ENCODE measurements around the gene RBMS2. TPM values are rescaled to one million over a fixed set of nuclear protein-coding genes. Genes with fewer than 3 reads are reported as not detected.
A peak's percentile ranks its signal among the peaks of the same experiment; 100 is the strongest.

The RBMS2 gene
- total RNA-seq, 2 experiments from 2014 or later, result 4.2 to 4.4 TPM

DNA sequence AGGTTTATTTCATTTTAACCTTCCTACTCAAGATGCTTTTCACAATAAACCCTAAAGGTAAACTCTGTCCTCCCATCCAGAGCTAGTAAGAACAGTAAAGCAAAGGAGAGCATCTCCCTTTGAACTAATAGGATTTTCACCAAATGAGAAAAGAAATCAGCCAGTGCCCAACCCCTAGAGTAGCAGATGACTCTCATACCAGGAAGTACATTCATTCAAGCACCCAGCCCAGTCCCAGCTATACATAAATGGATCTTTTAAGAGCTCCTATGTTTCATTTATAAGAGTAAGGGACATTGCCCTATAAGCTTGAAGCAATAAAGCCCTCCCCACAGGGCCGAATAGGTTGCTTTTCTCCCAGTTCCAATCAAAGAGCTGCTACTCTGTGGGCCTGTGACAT, 100.9 kb downstream of the RBMS2 start:
- Mint-ChIP-seq H3K36me3 (peaks cover 26% of the 10 kb centered on the region), H3K4me3 (no peak overlapping the region), H3K27ac (peak overlapping the region; percentile 4), H3K27me3 (no peaks in the 10 kb centered on the region), H3K4me1 (peaks cover 52% of the 10 kb centered on the region), H3K9me3 (no peaks in the 10 kb centered on the region)
- DNase-seq, result no peak

DNA sequence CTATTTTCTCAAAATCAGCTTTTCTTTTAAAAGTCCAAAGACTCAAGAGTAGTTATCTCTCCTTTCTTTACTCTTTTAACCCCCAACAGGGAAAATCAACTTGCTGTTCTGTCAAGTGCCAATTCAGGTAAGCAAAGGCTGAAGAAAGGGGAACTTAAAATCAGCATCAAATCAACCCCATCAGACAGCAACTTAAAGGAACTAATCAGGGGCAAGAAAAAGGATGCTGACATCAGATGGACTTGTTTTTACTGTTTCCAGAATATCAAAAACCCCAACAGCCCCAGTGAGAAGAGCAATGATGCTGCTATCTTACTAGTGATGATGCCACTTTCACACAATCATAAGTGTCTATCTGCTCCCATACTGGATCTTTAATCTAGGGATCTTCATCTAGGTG, 105.1 kb downstream of the RBMS2 start:
- H3K27me3 Mint-ChIP-seq, result no peaks in the 10 kb centered on the region
- H3K9me3 Mint-ChIP-seq, result no peaks in the 10 kb centered on the region
- peak overlapping the region; percentile 66 for H3K27ac Mint-ChIP-seq
- peaks cover 67% of the 10 kb centered on the region for H3K4me1 Mint-ChIP-seq
- H3K4me3 Mint-ChIP-seq, result no peak overlapping the region
- no peak for DNase-seq
- H3K36me3 Mint-ChIP-seq, result peaks cover 24% of the 10 kb centered on the region

DNA sequence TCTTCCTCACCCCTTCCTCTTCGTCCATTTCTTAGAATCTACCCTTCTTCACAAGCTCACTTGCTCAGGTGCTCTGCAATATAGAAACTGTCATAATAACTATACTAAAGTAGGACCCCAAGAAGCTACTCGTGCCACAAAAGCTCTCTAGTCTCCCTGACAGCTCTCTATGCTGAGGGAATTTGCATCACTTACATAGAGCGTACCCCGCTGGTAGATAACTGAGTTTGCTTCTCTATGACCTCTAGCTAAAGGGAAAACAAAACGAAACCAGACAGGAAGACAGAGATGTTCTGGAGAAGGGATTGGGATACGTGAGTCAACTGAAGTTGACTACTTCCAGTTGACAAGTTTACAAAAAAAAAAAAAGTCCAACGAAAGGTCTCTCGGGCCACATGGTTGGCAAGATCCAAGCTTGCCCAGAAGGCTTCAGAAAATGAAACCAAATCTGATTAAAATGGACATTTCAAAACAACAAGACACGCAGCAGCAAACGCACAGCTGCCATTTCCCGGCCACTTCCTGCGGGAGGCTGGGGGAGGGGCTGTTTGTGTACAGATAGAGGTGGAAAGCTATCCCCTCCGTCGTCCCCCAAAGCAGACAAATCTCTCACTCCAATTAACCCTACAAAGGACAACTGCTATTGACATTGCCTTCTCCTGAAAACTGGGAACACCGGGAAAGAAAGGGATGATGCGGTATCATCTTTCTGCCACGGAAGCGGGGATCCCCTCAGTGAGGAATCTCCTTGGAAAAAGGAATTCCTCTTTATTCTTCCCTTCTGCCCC, 107.2 kb downstream of the RBMS2 start:
- peak overlapping the region; percentile 82 for H3K27ac Mint-ChIP-seq
- peaks cover 78% of the 10 kb centered on the region for H3K4me1 Mint-ChIP-seq
- DNase-seq, result peak; percentile 69
- peaks cover 21% of the 10 kb centered on the region for H3K36me3 Mint-ChIP-seq
- no peaks in the 10 kb centered on the region for H3K9me3 Mint-ChIP-seq
- peak overlapping the region; percentile 98 for H3K4me3 Mint-ChIP-seq
- H3K27me3 Mint-ChIP-seq, result no peaks in the 10 kb centered on the region

DNA sequence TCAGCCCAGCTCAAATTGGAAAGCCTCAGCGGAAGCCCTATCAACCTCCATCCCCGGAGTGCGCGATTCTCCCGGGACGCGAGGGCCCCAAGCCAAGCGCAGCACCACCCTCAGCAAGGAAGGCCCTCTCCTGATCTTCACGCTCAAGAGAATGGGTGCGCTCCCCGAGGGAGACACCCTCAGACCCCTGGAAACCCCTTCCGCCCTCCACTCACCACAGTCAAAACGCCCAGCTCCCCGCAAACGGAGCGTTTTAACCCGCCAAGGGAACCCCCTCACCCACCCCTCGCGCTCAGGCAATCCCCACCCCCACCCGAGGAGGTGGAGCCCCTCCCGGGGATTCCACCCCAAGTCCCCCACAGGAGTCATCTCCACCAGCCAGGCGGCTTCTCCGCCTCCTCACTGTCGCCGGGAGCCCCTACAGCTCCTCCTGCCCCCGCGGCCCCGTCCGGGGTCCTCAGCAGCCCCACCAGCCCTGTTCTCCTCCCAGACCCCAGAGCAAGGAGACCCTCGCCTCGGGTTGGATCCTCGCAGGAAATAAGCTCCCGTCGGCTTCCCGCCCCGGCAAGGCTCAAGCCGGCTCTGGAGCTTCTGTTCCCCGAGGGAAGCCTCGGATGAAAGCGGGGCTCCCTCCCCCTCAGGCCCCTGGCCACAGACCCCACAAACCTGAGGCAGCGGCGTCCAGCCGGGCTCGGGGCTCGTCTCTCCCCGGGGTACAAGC, 108.0 kb downstream of the RBMS2 start:
- Mint-ChIP-seq H3K4me3 (peak overlapping the region; percentile 98), H3K4me1 (peaks cover 76% of the 10 kb centered on the region), H3K36me3 (peaks cover 18% of the 10 kb centered on the region), H3K27ac (peak overlapping the region; percentile 82), H3K9me3 (no peaks in the 10 kb centered on the region), H3K27me3 (no peaks in the 10 kb centered on the region)
- DNase-seq, result peak; percentile 52

DNA sequence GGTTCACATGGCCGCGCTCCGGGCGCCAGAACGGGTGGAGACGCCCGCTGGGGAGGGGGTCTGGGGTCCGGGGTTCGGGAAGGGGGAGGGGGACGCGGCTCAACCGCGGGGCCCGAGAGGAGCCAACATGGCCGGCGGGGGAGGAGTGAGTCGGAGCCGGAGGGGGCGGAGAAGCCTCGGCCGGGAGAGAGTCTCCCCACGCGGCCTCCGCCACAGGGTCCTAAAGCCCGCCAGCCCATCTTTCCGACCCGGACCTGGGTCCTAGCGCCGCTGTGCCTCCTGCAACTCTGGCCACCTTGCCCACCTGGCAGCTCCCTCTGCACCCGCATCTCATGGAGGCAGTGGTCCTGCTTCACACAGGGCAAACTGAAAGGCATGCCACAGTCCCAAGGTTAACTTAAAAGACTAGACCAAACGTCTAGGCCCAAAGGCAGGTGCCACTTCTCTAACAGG, 108.6 kb downstream of the RBMS2 start, which contains the start of gene BAZ2A:
Gene BAZ2A (minus strand): TSS at position 147 of the 453 bp plus-strand sequence. CDS start 12,796 bp downstream, outside the sequence.
- Mint-ChIP-seq H3K4me3 (peak within 1 kb of the TSS; percentile 98), H3K9me3 (no peaks in the 10 kb centered on the region), H3K27me3 (no peaks in the 10 kb centered on the region), H3K27ac (peak within 1 kb of the TSS; percentile 82), H3K4me1 (peaks cover 77% of the 10 kb centered on the region), H3K36me3 (peaks cover 18% of the 10 kb centered on the region)
- peak; percentile 88 for DNase-seq

DNA sequence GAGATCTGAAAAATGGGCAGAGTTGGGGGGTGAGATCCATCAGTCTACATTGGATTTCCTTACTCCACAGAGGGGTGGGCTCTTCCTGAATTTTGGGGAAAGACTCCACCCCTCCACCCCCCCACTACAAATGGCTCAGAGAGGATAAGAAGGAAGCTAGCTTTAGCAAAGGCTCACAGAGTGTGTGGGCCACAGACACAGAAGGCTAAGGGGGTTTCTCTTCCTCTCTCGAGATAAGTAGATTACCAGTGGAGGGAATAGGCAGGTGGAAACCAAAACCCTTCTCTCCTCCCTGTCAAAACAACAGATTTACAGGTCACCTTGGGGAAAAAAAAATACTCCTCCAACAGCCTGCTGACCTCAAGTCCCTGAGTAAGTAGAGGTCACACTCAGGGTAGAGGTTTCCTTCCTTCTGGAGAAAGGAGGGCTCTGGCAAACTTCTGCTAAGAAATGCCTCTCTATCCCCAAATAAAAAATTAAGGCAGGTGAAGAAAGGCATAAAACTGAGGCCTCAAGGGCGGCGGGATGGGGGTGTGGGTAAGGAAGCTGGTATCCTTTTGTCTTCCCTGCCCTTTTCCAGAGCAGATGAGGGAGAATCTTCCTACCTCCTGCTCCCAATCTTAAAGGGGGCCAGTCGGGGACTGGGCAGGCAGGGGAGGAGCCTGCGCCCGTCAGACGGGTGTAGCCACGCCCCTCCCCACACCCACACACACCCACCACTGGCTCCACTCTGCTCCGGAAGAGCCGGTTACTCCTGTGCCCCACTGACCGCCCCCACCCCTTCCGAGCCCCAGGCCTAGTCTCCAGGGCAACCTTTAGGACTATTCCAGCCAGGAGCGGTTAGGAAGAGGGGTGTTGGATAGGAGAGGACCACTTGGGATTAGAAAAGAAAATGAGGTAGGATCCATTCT, 110.4 kb downstream of the RBMS2 start:
- peak; percentile 68 for DNase-seq
- Mint-ChIP-seq H3K4me3 (peak overlapping the region; percentile 42), H3K36me3 (peaks cover 8% of the 10 kb centered on the region), H3K27ac (peak overlapping the region; percentile 82), H3K9me3 (no peaks in the 10 kb centered on the region), H3K4me1 (peaks cover 72% of the 10 kb centered on the region), H3K27me3 (no peaks in the 10 kb centered on the region)

DNA sequence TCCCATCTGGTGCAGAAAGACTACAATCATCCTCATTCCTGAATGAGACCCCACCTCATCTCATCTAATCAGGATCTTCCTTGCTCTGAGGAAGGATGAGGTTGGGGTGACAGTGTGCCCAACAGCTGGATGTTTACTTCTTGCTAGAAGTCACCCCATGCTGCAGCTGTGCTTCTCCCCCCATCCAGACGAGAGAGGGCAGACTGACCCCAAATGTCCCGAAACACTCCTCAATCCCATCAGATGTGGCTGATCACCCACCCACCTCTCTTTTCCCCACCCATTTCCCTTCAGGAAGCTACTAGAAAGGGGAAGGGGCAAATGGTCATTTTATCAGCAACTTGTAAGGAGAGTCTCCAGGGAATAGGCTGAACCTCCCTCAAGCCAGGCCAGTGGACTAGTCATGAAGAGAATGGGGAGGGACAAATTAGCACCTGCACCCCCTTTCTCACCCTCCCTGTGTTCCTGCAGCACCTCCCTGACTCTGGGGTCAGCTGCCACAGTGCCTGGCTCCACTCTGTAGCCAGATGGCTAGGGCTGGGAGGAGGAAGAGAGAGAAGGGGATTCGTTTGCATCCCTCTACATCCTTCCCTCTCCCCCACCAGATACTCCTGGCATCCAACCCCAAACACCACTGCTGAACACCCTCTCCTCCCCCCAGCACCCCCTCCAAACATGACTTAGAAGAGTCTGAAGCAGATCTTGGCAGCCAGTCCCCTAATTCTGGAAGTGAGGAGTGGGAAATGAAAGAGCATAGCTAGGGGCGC, 111.3 kb downstream of the RBMS2 start:
- Mint-ChIP-seq H3K9me3 (no peaks in the 10 kb centered on the region), H3K4me1 (peaks cover 75% of the 10 kb centered on the region), H3K36me3 (peaks cover 16% of the 10 kb centered on the region), H3K27me3 (no peaks in the 10 kb centered on the region), H3K4me3 (peak overlapping the region; percentile 42), H3K27ac (peak overlapping the region; percentile 82)
- DNase-seq, result no peak

DNA sequence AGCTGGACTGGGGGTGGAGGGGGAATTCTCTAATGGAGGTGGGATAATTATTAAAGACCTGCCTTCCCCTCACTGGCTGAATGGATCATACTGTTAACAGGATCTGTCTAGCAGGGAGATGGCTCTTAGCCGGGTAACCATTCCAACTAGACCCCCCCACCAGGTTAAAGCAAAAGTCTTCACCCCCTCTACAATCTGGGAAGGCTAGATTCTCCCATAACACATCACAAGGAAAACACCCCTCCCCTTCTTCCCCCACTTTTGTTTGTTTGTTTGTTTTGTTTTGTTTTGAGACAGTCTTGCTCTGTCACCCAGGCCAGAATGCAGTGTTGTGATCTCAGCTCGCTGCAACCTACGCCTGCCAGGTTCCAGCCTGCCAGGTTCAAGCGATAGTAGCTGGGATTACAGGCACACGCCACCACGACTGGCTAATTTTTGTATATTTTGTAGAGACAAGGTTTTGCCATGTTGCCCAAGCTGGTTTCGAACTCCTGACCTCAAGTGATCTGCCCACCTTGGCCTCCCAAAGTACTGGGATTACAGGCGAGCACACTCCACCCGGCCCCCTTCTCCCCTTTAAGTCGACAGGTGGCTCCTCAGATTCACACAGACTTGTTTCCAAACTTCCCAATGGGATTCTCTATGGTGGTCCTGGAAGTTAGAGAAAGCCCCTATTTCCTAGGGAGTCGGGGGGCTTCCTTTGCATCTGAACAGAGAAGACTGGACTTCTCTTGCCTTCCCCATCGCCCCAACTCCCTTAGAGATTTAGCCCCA, 112.0 kb downstream of the RBMS2 start:
- no peak for DNase-seq
- Mint-ChIP-seq H3K4me1 (peaks cover 74% of the 10 kb centered on the region), H3K9me3 (no peaks in the 10 kb centered on the region), H3K36me3 (peaks cover 15% of the 10 kb centered on the region), H3K27ac (no peak overlapping the region), H3K27me3 (no peaks in the 10 kb centered on the region), H3K4me3 (peak overlapping the region; percentile 96)

DNA sequence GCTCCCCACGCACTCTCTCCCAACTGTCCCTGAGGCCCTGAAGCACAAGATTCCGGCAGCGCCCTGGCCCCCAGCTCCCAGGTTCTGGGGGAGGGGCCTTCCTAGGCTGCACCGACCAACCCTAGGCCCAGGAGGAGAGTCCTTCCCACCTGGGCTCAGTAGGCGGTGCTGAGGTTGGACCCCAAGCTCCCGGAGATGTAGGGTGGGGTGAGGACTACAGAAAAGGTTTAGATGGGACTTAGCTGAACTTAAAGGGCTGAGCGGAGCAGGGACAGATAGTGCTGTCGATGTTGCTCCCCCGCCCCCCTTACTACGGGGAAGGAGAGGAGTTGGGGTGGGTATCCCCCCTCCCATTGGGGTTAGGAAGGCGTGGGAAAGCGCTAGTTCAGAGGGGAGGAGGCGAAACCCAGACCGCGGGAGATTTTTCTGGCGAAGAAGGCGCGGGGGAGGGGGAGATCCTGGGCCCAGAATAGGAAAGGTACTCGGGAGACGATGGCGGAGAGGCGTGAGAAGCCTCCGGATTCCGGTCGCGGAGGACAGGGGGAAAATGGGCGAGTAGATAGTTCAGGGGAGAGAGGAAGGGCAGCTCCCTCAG, 112.7 kb downstream of the RBMS2 start:
- peak; percentile 31 for DNase-seq
- no peaks in the 10 kb centered on the region for H3K27me3 Mint-ChIP-seq
- H3K4me1 Mint-ChIP-seq, result peaks cover 71% of the 10 kb centered on the region
- H3K9me3 Mint-ChIP-seq, result no peaks in the 10 kb centered on the region
- peak overlapping the region; percentile 96 for H3K4me3 Mint-ChIP-seq
- H3K27ac Mint-ChIP-seq, result peak overlapping the region; percentile 85
- H3K36me3 Mint-ChIP-seq, result peaks cover 17% of the 10 kb centered on the region

DNA sequence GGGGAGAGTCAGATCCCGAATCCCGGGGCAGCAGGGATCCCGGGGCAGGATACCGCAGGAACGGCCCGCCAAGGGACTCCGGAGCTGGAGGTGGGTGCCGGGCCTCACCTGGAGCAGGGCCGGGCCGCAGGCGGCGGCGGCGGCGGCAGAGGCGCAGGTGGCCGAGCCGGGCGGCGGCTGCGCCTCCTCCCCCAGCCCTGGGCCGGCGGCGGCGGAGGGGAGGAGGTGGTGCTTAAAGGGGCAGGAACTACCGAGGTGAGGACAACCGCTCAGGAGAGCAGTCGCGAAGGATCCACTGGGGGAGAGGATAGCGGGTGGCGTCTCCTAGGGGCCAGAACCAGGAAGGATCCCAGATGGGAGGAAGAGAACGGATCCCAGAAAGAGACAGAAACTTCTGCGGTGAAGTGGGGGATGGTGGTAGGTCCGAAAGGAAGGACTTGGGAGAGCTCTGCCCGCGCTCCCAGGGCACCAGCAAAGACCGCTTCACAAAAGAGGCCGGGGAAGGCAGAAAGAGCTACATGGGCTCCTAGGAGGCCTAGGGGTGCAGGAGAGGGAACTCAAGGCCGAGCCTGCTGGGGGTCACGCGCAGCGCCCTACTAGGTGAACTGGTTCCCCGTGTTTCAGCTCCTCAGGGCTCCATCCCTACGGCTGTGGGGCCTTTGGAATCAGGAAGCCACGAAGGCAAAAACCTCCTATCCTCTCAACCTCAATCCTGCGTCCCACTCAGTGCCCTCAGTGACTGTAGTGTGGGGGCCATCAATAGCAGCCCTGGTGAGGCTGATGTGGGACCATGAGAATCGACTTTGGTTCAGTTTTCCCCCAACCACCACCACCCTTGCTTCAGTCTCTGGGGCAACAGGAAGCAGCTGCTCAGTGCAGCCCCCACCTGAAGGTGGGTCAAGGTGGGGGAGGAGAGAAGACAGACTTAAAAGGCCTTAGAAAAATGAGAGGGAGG, 113.5 kb downstream of the RBMS2 start:
- Mint-ChIP-seq H3K27me3 (no peaks in the 10 kb centered on the region), H3K36me3 (peaks cover 21% of the 10 kb centered on the region), H3K27ac (peak overlapping the region; percentile 97), H3K9me3 (no peaks in the 10 kb centered on the region), H3K4me3 (peak overlapping the region; percentile 96), H3K4me1 (peaks cover 70% of the 10 kb centered on the region)
- peak; percentile 78 for DNase-seq

DNA sequence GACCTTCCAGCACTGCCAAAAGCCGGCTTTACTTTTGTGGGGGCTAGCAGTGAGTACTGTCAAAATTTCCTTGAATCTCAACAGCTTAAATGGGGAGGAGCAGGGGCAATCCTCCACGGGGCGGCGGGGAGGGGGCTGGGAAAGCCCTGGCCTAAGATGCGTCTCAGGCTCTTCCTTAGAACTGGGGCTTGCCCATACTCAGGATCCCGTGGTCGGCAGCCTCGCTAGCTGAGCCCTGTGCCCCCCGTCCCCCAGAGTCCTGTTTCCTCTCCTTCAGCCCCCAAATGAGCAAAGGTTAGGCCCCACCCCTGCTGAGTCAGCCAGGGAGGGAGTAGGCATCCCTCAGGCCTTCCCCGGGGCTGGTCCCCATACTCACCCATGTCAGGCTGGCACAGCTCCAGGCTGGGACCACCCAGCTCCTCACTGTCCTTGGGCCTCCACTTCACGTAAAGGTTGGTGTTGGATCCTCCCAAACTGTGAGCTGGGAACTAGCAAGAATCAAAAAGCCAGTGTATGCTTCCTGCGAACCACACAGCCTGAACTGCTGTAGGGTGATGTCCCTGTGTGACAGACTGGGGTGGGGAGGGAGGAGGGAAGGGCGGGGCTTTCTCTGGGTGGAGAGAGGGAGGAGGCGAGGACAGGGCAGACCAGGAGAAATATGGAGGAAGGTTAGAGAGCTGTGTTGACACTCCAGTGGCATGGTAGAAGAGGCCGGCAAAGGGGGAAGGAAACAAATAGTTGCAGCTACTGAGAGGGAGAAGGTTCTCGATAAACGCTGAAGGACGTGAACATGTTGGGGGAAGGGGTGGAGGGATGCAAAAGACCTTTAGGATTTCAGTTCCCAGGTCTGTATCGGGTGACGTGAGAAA, 114.4 kb downstream of the RBMS2 start:
- peak; percentile 84 for DNase-seq
- H3K36me3 Mint-ChIP-seq, result peaks cover 25% of the 10 kb centered on the region
- H3K4me1 Mint-ChIP-seq, result peaks cover 62% of the 10 kb centered on the region
- H3K4me3 Mint-ChIP-seq, result peak overlapping the region; percentile 89
- peak overlapping the region; percentile 97 for H3K27ac Mint-ChIP-seq
- H3K27me3 Mint-ChIP-seq, result no peaks in the 10 kb centered on the region
- H3K9me3 Mint-ChIP-seq, result no peaks in the 10 kb centered on the region

Data from activated naive CD8-positive, alpha-beta T cell treated with anti-CD3 and anti-CD28 coated beads for 36 hours (primary cell).